ENCODE results near the gene SLC17A9. TPM values are rescaled to one million over a fixed set of nuclear protein-coding genes. Genes with fewer than 3 reads are reported as not detected.

SLC17A9 gene
- total and polyA plus RNA-seq, 2 of the 8 experiments (the other 6 are each of a cell fraction or from before 2014, with no cell fraction given), result 23.5 to 35.2 TPM

GRCh38 chr20:63009988-63010769 is 57.7 kb downstream of the SLC17A9 start:
- Histone ChIP-seq H2AFZ (ENCODE audit: low read length) (no peak overlapping the region), H2BK20ac (ENCODE audit: low read length) (no peak overlapping the region), H2BK5ac (ENCODE audit: low read depth, low read length) (no peak overlapping the region), H4K5ac (ENCODE audit: insufficient read length, low read depth, low read length) (no peak overlapping the region), H3K9ac (replicated peaks in 1 of 4; ENCODE audit: extremely low read depth in 1 of 4, low read depth in 3 of 4, low read length in 3 of 4) (no peak overlapping the region), H3K14ac (ENCODE audit: insufficient read length) (no peak overlapping the region), H3K4ac (replicated peaks; ENCODE audit: insufficient read length, low read depth, low read length) (no peak overlapping the region), H3K9me3 (ENCODE audit: insufficient read depth in 2 of 2, low read depth in 1 of 2, low read length in 1 of 2) (peaks cover 5 to 8% of the 10 kb centered on the region in 2 experiments), H4K8ac (ENCODE audit: extremely low read depth, insufficient read depth, low read length) (peak overlapping the region; percentile 80; the same call in 1 of the 2 replicates), H3K4me3 (ENCODE audit: extremely low read depth in 1 of 4, insufficient read depth in 2 of 4, low read depth in 3 of 4, low read length in 4 of 4) (no peak overlapping the region), H3K36me3 (ENCODE audit: control insufficient read depth in 2 of 4, insufficient read depth in 4 of 4, low read length in 3 of 4) (peaks cover 0 to 12% (median 0%) of the 10 kb centered on the region in 4 experiments; a peak in 1 of 8 replicates), H3K27ac (ENCODE audit: low read depth, low read length) (no peak overlapping the region), H3K4me1 (replicated peaks in 1 of 4; ENCODE audit: control insufficient read depth in 3 of 4, insufficient read depth in 4 of 4, low read length in 3 of 4) (peaks cover 0 to 30% (median 19%) of the 10 kb centered on the region in 4 experiments; a peak in 6 of 7 replicates), H3K4me2 (ENCODE audit: insufficient read depth in 1 of 2, low read depth in 2 of 2, low read length in 2 of 2) (no peak overlapping the region), H3K23ac (ENCODE audit: insufficient read length) (no peak overlapping the region), H4K20me1 (replicated peaks in 1 of 2; ENCODE audit: control insufficient read depth in 1 of 2, insufficient read depth in 2 of 2, low read length in 2 of 2) (peaks cover 4 to 6% of the 10 kb centered on the region in 2 experiments), H2BK15ac (ENCODE audit: low read length) (peak overlapping the region; percentile 72; the same call in 1 of the 2 replicates), H3K79me2 (ENCODE audit: control insufficient read depth in 1 of 2, insufficient read depth in 2 of 2, low read length in 2 of 2) (no peaks in the 10 kb centered on the region), H3K27me3 (replicated peaks in 1 of 4; ENCODE audit: control insufficient read depth in 3 of 4, extremely low read depth in 1 of 4, insufficient read depth in 3 of 4, low read length in 3 of 4) (peaks cover 42 to 65% (median 52%) of the 10 kb centered on the region in 4 experiments), H2BK12ac (ENCODE audit: low read depth, low read length) (peak overlapping the region; percentile 87; the same call in 1 of the 2 replicates), H3K18ac (ENCODE audit: extremely low read depth, low read length) (no peak overlapping the region), H3K23me2 (ENCODE audit: low read depth, low read length) (peaks cover 1% of the 10 kb centered on the region; the same call in 1 of the 2 replicates), H3K56ac (replicated peaks; ENCODE audit: insufficient read length, low read depth, low read length) (no peak overlapping the region), H4K91ac (replicated peaks; ENCODE audit: insufficient read length, low read length) (no peak overlapping the region), H2BK120ac (replicated peaks; ENCODE audit: low read depth, low read length) (no peak overlapping the region), H3K79me1 (ENCODE audit: low read depth, low read length) (no peaks in the 10 kb centered on the region), H2AK5ac (ENCODE audit: low read depth, low read length) (no peak overlapping the region)
- DNase-seq (ENCODE audit: low read depth in 1 of 2, low spot score in 2 of 2), result no peak
- no peak for FAIRE-seq
- TF ChIP-seq KDM5A (IDR thresholded peaks at IDR 0.05; ENCODE audit: low read length) (no peak), PHF8 (conservative IDR thresholded peaks at IDR 0.05; ENCODE audit: low read depth, low read length) (no peak), ATF3 (IDR thresholded peaks at IDR 0.05; ENCODE audit: insufficient read depth, low read depth, low read length) (no peak), E2F6 (IDR thresholded peaks at IDR 0.05) (no peak), RNF2 (IDR thresholded peaks at IDR 0.05; ENCODE audit: borderline replicate concordance, low read depth, low read length, missing control alignments, poor library complexity, severe bottlenecking) (no peak), EZH2 (IDR thresholded peaks at IDR 0.05; ENCODE audit: low read depth, low read length, severe bottlenecking) (no peak)
- ChIA-PET POLR2A (ENCODE audit: partially characterized antibody) (interaction anchor here (1.0 to 1.8 kb wide), 4 partner anchors 32 to 149 kb away, joined by 3 to 5 read pairs (median 4); partner anchors contain the start of genes GID8 and TCFL5), CTCF (ENCODE audit: partially characterized antibody) (interaction anchor here (0.7 to 4.0 kb wide), 14 partner anchors 9 to 187 kb away, joined by 3 to 53 read pairs (median 5); partner anchors contain the start of gene SLC17A9)
- 82% methylated on average over 28 of the region's 30 CpGs; no CpG with 5 or more reads in 1 of the 2 experiments for WGBS, 2 experiments (ENCODE audit: extremely low coverage in 1 of 2, insufficient coverage in 1 of 2, insufficient read length in 1 of 2, insufficient replicate concordance in 2 of 2, low coverage in 1 of 2, low lambda C conversion rate in 2 of 2, missing lambda C conversion rate in 1 of 2)

Measured in H1 (cell line).